ENCODE measurements around the gene ARHGAP15. TPM values are rescaled to one million over a fixed set of nuclear protein-coding genes. Genes with fewer than 3 reads are reported as not detected.
A peak's percentile ranks its signal among the peaks of the same experiment; 100 is the strongest.
"Not testable (repeated sequence)": the region's sequence is repeated elsewhere in the genome, so short reads cannot be mapped to it uniquely, and the experiment has no call there.

The ARHGAP15 gene
- total RNA-seq, 3 donors from 2014 or later: 5.3 to 8.2 (median 5.8) TPM

DNA sequence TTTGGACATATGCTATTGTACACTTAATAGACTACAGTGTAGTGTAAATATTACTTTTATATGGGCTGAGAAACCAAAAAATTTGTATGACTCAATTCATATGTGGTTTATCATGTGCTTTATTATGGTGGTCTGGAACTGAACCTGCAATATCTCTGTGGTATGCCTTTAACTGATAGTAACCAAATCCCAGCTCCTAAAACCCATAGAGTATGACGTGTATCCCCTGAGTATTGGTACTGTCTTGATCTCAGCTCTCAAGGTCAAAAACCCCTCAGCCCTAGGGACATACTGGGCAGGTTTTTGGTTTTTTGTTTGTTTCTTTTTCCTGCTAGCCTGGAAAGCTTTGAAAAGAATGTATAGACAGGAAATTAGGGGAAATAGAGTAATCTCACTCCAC, 42.2 kb upstream of the ARHGAP15 start:
- no peaks in the 10 kb centered on the region for H3K4me1 ChIP-seq (ENCODE audit: low read depth)
- ATAC-seq: no peak
- intact Hi-C loops (cut with DNase I, micrococcal nuclease): no loop called here

DNA sequence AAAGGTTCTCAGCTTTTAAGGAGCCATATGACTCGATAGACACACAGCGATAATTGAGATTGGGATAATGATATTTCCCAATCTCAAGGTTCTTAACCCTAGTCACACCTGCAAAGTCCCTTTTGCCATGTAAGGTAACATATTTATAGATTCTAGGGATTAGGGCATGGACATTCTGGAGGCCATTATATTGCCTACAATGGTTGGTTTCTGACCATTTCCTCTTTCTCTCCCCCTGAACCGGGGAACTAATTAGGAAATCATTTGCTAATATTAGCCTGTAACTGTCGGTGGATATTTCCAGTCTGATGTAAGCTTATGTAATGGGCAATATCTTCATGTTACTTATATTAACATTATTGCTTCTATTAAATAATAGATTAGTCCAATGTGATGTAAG, 40.8 kb upstream of the ARHGAP15 start:
- intact Hi-C loops (cut with DNase I, micrococcal nuclease): no loop called here
- no peak overlapping the region for H3K4me3 ChIP-seq
- no peak for ATAC-seq
- no peaks in the 10 kb centered on the region for H3K36me3 ChIP-seq (ENCODE audit: low read depth)
- no peak for DNase-seq
- no peaks in the 10 kb centered on the region for H3K9me3 ChIP-seq
- TF ChIP-seq, protein P1, sequence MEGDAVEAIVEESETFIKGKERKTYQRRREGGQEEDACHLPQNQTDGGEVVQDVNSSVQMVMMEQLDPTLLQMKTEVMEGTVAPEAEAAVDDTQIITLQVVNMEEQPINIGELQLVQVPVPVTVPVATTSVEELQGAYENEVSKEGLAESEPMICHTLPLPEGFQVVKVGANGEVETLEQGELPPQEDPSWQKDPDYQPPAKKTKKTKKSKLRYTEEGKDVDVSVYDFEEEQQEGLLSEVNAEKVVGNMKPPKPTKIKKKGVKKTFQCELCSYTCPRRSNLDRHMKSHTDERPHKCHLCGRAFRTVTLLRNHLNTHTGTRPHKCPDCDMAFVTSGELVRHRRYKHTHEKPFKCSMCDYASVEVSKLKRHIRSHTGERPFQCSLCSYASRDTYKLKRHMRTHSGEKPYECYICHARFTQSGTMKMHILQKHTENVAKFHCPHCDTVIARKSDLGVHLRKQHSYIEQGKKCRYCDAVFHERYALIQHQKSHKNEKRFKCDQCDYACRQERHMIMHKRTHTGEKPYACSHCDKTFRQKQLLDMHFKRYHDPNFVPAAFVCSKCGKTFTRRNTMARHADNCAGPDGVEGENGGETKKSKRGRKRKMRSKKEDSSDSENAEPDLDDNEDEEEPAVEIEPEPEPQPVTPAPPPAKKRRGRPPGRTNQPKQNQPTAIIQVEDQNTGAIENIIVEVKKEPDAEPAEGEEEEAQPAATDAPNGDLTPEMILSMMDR (IDR thresholded peaks at IDR 0.05): no peak
- no peaks in the 10 kb centered on the region for H3K4me1 ChIP-seq (ENCODE audit: low read depth)

More for the DNA sequence above, 42.2 kb upstream of the ARHGAP15 start:
- no peaks in the 10 kb centered on the region for H3K9me3 ChIP-seq
- no peak overlapping the region for H3K4me3 ChIP-seq
- H3K36me3 ChIP-seq (ENCODE audit: low read depth): no peaks in the 10 kb centered on the region
- TF ChIP-seq, protein P1 (IDR thresholded peaks at IDR 0.05): no peak
- no peak for DNase-seq

DNA sequence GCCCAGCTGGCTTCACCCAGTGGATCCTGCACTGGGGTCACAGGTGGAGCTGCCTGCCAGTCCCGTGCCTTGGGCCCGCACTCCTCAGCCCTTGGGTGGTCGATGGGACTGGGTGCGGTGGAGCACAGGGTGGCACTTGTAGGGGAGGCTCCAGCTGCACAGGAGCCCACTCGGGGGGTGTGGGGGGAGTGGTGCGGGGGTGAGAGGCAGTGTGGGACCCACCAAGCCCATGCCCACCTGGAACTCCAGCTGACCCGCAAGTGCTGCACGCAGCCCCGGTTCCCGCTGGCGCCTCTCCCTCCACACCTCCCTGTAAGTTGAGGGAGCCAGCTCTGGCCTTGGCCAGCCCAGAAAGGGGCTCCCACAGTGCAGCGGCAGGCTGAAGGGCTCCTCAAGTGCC, 39.7 kb upstream of the ARHGAP15 start:
- H3K4me3 ChIP-seq; H3K36me3 ChIP-seq (ENCODE audit: low read depth); H3K9me3 ChIP-seq; ATAC-seq; H3K4me1 ChIP-seq (ENCODE audit: low read depth); intact Hi-C loops (cut with DNase I, micrococcal nuclease): not testable (repeated sequence)
- DNase-seq: peak in 1 of 3 donors; percentile 38

DNA sequence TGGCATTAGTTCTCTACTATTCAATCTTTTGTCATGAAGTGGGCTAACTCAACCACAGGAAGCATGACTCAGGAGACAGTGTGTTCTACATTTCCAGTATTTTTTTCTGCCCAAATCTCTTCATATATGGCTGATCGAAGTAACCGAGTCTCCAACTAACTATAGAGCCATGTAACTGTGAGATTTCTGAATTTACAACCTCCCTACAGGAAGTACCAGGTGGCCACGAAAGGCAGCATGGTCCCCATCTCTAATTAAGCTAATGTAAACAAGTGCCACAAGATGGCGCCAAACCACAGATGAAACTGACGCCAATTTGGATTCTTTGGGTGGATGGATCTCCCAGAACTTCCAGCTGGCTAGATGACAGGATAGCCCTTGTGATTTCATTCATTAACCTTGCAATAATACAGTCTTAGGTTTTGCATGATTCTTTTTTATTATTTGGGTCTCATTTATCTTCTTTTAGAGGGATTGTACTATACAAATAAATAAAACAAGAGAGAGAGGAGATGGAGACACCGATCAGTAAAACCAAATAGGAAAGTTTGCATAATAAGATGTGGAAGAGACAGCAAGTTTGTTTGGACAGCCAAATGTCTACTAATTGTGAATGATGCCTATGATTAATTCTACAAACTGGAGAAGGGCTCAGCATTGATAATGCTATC, 18.3 kb upstream of the ARHGAP15 start:
- no peak overlapping the region for H3K4me3 ChIP-seq
- H3K4me1 ChIP-seq (ENCODE audit: low read depth): no peaks in the 10 kb centered on the region
- no peaks in the 10 kb centered on the region for H3K36me3 ChIP-seq (ENCODE audit: low read depth)
- peak in 2 of 3 donors; percentile 29 to 71 for DNase-seq
- intact Hi-C loops (cut with DNase I, micrococcal nuclease): loop anchor here (5.0 to 10.0 kb wide), 2 partner anchors 146 to 154 kb away; no protein-coding TSS in a partner anchor
- H3K9me3 ChIP-seq: no peaks in the 10 kb centered on the region
- ATAC-seq: peak; percentile 76
- TF ChIP-seq, protein P1 (IDR thresholded peaks at IDR 0.05): no peak

DNA sequence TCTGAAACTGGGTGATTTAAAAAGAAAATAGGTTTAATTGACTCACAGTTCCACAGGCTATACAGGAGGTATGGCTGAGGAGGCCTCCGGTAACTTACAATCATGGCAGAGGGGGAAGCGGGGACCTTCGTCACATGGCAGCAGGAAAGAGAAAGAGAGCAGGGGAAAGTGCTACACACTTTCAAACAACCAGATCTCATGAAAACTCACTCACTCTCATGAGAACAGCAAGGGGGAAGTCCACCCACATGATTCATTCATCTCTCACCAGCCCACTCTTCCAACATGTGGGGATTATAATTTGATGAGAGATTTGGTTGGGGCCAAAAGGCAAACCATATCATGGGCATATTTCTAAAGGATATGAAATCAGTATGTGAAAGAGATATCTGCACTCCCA, 12.0 kb upstream of the ARHGAP15 start:
- intact Hi-C loops (cut with DNase I, micrococcal nuclease): loop anchor here in 1 of 2 donors (10.0 kb wide), 1 partner anchor 148 kb away; no protein-coding TSS in a partner anchor
- H3K4me1 ChIP-seq (ENCODE audit: low read depth): no peaks in the 10 kb centered on the region
- no peaks in the 10 kb centered on the region for H3K36me3 ChIP-seq (ENCODE audit: low read depth)
- no peak for ATAC-seq
- TF ChIP-seq, protein P1 (IDR thresholded peaks at IDR 0.05): no peak
- H3K9me3 ChIP-seq: no peaks in the 10 kb centered on the region
- H3K4me3 ChIP-seq: no peak overlapping the region
- DNase-seq: no peak

DNA sequence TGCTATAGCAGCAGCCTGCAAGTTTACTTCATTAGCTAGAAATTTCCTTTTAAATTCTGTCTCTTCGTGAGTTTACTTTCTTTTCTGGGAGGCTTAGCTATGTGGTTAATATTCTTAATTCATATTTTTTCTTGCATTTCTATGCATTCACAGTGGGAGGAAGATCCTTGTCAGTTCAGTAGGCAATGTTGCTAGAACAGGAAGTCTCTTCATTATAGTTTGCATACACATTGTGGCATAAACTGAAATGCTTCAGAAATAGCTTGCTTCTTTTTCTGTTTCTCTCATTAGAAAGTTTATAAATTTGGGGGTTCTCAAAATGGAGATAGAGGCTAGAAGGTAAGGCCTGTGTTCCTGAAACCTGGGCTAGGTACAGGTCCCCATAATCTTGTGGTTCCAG, 8.1 kb upstream of the ARHGAP15 start:
- intact Hi-C loops (cut with DNase I, micrococcal nuclease): no loop called here

More for the DNA sequence above, 8.1 kb upstream of the ARHGAP15 start:
- Histone ChIP-seq H3K9me3 (no peaks in the 10 kb centered on the region), H3K4me1 (ENCODE audit: low read depth) (no peaks in the 10 kb centered on the region), H3K36me3 (ENCODE audit: low read depth) (no peaks in the 10 kb centered on the region), H3K4me3 (no peak overlapping the region)
- TF ChIP-seq, protein P1 (IDR thresholded peaks at IDR 0.05): no peak
- DNase-seq (no peak), ATAC-seq (no peak)
